Lung microvascular endothelial cell (primary cell): Measurements from ENCODE around the gene MFRP. TPM values are rescaled to one million over a fixed set of nuclear protein-coding genes. Genes with fewer than 3 reads are reported as not detected.

Source experiments
- DNase-seq, 2 donors: peaks; one replicate each; pipeline versions ENCODE4 v3.0.0 to v3.0.0-alpha.2; 2010; ENCODE audit warnings: low read depth in 2 of 2
- total RNA-seq: library from RNA; depleted of rRNA; stranded (reverse); fragments of >200 nt; gene quantifications from 2 replicates; pipeline ENCODE4 v1.2.1, GENCODE V29; 2014

MFRP gene
- total RNA-seq, 1 donor from 2014 or later, result under 0.01 TPM

DNA sequence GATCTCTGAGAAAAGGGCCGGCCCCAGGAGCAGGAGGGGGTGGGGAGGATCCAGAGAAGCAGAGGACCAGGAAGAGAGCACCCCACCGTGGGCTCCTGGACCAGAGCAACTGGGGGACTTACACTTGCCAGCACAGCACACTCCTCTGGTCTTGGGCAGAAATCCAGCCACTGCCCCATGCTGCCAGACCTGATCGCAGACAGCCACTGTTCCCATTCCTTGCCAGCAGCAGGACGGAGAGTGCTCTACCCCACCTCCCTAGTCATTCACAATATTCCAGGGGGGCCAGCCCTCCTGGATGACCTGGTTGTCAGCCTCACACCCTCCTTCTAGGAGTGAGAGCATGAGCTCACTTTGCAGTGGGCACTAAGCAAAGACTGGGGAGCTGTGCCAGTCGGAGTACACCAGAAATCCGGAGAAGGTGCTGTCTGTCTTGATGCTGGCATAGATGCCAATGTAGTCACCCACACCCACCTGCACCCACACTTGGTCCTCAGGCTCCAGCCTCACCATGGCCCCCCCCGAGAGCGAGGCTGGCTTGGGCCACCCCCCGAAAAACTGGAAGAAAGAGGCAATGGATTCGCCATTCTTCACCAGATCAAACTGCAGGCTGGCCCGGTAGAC is 7.4 kb downstream of the MFRP start:
- DNase-seq, result peak in 1 of 2 donors; percentile 26

DNA sequence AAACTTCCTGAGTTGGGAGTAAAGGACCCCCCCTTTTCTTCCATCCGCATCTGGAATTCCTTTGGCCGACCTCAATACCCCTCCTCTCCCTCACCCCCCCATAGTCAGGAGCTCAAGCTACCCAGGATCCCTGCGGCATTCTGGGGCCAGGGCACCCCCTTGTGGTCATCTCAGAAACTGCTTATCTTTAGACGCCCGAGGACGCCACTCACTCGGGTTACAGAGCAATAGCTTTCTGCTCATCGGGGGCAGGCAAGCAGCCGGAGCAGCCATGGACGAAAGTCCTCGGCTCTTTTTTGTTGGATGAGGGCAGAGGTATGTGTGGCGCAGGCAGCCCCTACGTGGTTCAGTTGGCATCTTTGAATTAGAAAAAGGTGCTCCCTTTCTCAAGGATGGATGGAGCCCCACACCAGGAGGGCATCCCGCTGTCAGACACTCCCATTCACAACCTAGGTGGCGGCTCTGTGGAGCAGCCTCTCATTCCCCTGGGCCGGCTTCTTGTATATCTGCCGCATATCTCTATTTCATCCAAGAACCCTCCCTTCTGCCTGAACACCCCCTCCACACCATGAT is 8.1 kb downstream of the MFRP start:
- DNase-seq, result peak; percentile 80 to 82

DNA sequence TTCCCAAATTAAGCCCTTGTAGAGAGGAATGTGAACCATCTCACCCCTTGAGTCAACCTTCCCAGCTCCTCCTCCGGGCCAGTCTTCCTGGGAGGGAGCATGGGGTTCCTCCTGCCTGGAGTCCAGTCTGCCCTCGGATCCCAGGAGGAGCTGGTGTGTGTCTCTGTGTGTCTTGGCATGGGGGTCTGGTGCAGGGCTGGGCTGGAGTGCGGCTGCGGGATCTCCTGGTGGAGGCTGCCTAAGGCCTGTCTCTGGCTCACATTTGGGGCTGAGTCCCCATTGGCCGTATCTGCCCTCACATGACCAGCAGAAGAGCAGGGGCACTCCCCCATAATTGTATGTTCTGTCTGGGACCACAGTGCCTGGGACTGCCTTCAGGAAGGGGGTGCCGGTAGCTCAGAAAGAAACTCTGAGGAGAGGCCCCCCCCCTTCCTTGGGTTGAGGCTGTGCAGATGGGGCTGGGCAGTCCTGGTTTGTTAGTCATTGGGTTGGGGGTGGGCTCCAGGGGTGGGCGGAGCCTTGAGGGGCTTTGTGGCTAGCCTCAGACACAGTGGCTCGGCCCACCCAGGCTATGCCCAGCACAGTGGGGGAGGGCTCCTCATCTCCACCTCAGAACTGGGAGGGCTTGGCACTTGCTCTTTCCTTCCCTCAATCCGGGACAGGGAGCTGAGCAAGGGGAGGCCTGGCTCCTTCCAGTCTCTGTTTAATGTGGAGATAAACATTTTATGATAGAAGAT is 8.8 kb downstream of the MFRP start:
- no peak for DNase-seq

- no peak for DNase-seq
Measured at GRCh38 chr11:119336744-119337469, 9.6 kb downstream of the MFRP start.

DNA sequence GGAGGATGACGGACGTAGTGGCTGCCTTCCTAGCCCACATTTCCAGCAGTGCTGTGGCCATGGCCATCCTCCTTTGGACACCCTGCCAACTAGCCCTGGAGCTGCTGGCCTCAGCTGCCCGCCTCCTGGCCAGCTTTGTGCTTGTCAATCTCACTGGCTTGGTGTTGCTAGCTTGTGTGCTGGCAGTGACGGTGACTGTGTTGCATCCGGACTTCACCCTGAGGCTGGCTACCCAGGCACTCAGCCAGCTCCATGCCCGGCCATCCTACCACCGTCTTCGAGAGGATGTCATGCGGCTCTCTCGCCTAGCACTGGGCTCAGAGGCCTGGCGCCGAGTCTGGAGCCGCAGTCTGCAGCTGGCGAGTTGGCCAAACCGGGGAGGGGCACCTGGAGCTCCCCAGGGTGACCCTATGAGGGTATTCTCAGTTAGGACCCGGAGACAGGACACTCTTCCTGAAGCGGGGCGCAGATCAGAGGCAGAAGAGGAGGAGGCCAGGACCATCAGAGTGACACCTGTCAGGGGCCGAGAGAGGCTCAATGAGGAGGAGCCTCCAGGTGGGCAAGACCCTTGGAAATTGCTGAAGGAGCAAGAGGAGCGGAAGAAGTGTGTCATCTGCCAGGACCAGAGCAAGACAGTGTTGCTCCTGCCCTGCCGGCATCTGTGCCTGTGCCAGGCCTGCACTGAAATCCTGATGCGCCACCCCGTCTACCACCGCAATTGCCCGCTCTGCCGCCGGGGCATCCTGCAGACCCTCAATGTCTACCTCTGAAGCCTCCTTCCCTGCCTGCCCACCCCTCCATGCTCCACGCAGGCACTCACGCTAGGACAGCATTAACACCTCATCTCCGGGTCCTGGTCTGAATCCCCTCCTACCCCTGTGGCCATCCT is 10.6 kb downstream of the MFRP start:
- DNase-seq, result no peak

GRCh38 chr11:119335091-119335654 is 11.3 kb downstream of the MFRP start:
- no peak for DNase-seq

DNA sequence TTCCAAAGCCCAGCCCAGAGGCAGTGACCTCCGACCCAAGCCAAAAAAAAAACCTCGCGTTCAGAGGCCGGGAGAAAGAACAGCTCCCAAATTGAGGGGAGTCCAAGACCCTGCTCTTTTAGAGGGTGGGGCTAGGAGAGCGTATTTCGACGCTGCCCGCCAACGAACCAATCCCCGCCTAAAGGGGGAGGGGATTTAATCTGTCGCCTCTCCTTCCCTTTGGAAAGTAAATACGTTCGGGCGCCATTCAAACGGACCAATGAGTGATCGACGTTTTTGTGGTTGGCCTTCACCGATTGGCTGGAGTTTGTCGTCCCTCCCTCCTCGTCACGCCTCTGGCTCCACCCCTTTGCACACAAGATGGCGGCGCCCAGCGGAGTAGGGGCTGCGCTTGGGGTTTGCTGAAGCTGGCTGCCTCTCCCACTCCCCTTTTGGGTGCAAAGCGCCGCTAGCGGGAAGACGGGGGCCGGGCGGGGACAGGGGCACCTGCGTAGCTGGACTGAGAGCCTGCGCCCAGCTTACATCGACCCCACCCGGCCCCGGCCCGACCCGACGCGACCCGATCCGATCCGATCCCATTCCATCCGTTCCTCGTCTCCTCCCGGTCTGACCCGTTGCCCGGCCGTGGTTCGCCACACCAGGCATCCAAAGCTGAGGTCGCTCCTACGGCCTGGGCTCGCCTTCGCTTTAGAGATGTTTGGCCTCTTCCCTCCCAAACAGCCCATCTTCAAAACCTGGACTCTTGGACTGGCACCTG is 12.2 kb downstream of the MFRP start, which contains the start of gene RNF26:
Gene RNF26, plus strand, starts transcription at position 354 of the 757 bp plus-strand sequence. CDS start 596 bp downstream, outside the sequence.
- DNase-seq, result peak; percentile 98 to 99

- no peak for DNase-seq
Measured at GRCh38 chr11:119332111-119332765, 14.3 kb downstream of the MFRP start.

DNA sequence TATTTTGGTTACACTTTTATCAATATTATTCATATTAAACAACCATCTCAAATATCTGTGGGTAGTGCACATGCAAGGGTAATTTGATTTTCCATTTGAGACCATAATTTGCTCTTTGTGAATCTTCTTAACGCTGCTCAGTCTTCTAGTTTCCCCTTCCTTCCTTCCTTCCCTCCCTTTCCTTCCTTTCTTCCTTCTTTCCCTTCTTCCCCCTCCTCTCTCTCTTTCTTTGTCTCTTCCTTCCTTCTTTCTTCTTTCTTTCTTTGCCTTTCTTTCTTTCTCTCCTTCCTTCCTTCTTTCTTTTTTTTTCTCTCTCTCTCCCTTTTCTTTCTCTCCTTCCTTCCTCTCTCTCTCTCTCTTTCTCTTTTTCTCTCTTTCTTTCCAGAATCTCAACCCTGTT is 16.3 kb downstream of the MFRP start:
- DNase-seq, result no peak

GRCh38 chr11:119329320-119329719 is 17.2 kb downstream of the MFRP start:
- no peak for DNase-seq

GRCh38 chr11:119324189-119324588 is 22.3 kb downstream of the MFRP start:
- DNase-seq, result no peak

- peak; percentile 71 to 76 for DNase-seq
Measured at GRCh38 chr11:119323532-119324033, 22.9 kb downstream of the MFRP start.

DNA sequence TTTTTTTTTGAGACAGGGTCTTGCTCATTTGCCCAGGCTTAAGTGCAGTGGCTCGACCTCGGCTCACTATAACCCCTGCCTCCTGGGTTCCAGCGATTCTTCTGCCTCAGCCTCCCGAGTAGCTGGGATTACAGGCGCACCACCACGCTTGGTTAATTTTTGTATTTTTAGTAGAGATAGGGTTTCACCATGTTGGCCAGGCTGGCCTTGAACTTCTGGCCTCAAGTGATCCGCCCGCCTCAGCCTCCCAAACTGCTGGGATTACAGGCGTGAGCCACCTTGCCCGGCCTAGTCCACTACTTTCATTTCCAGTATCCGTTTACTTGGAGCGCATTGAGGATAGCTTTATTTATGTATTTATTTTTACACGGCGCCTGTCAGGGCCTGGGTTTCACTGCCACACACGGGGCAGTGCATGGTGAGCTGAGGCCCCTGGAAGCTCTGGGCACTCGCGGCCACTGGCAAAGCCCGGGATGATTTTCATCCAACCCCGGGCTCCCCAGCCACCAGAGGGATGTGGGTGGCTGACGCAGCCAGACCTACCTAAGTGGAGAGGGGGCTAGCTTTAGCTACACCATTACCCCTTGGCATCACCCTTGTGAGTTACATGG is 23.5 kb downstream of the MFRP start:
- DNase-seq, result no peak

DNA sequence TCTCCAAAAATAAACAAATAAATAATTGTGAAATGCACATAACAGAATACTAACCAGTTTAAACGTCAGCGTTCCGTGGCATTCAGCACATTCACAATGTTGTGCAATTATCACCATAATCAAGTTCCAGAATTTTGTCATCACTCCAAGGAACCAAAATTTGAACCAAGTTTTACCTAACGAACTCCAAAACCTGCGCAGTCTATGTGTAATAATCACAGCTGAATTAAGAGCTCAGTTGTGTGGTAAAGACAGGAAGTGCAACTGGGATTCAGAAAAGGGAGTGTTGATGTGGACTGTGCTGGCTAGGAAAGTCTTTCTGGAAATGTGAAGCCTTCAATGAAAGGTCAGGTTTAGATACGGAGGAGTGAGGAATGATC is 24.2 kb downstream of the MFRP start:
- DNase-seq, result peak in 1 of 2 donors; percentile 44

GRCh38 chr11:119320776-119321524 is 25.6 kb downstream of the MFRP start:
- peak; percentile 50 to 82 for DNase-seq

- DNase-seq, result peak in 1 of 2 donors; percentile 57
Measured at GRCh38 chr11:119320240-119320775, 26.2 kb downstream of the MFRP start.

DNA sequence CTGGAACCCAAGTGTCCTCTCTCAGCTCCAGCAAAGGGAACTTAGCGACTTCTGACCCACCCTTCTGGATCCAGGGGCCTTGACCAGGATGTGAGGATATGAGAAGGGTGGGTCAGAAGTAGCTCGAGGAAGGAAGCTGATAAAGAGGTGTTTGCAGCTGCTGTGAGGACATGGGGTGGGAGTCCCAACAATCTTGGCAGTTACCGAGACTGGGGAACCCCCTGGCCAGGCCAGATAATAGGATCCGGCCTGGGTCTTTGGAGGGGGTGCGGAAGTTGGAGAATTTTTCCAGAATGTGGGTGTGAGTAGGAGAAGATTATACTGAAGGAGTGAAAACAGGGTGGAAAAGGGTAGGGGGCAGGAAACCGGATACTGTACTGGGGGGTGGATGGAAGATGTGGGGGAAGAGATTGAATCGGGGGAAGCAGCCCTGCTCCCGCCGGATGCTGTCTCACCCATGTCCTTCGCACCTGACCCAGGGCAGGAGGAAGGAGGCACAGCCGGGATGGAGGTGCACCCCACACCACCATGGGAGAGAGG is 26.7 kb downstream of the MFRP start:
- DNase-seq, result peak in 1 of 2 donors; percentile 85
